Measurements from ENCODE around the gene U2AF2. TPM values are rescaled to one million over a fixed set of nuclear protein-coding genes. Genes with fewer than 3 reads are reported as not detected.

Gene U2AF2
- total and polyA plus RNA-seq, 2 experiments from 2014 or later, result 16.1 to 99.6 TPM

- Histone ChIP-seq H3K27me3 (no peaks in the 10 kb centered on the region), H4K20me1 (ENCODE audit: insufficient read depth, poor library complexity, severe bottlenecking) (no peaks in the 10 kb centered on the region), H3K36me3 (replicated peaks; ENCODE audit: insufficient read depth, low read depth) (no peaks in the 10 kb centered on the region), H2AFZ (peak overlapping the region; percentile 95), H3K4me2 (peak overlapping the region; percentile 92), H3K9me2 (replicated peaks; ENCODE audit: insufficient read depth) (no peaks in the 10 kb centered on the region), H3K27ac (peak overlapping the region; percentile 96), H3K9me3 (ENCODE audit: low read depth) (no peaks in the 10 kb centered on the region), H3K4me1 (ENCODE audit: insufficient read depth) (peaks cover 18% of the 10 kb centered on the region), H3K79me2 (peaks cover 46% of the 10 kb centered on the region), H3K4me3 (peak overlapping the region; percentile 99)
- DNase-seq (ENCODE audit: low spot score), result no peak
- no peak for TF ChIP-seq EZH2phosphoT487 (IDR thresholded peaks at IDR 0.05; ENCODE audit: low read depth, severe bottlenecking, unreplicated experiment)
- TF ChIP-seq, protein P1, sequence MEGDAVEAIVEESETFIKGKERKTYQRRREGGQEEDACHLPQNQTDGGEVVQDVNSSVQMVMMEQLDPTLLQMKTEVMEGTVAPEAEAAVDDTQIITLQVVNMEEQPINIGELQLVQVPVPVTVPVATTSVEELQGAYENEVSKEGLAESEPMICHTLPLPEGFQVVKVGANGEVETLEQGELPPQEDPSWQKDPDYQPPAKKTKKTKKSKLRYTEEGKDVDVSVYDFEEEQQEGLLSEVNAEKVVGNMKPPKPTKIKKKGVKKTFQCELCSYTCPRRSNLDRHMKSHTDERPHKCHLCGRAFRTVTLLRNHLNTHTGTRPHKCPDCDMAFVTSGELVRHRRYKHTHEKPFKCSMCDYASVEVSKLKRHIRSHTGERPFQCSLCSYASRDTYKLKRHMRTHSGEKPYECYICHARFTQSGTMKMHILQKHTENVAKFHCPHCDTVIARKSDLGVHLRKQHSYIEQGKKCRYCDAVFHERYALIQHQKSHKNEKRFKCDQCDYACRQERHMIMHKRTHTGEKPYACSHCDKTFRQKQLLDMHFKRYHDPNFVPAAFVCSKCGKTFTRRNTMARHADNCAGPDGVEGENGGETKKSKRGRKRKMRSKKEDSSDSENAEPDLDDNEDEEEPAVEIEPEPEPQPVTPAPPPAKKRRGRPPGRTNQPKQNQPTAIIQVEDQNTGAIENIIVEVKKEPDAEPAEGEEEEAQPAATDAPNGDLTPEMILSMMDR (IDR thresholded peaks at IDR 0.05; ENCODE audit: poor library complexity), result no peak
- no peak for TF ChIP-seq EZH2 (IDR thresholded peaks at IDR 0.05; ENCODE audit: borderline replicate concordance)
- 52% methylated on average over 24 of the region's 25 CpGs for WGBS (ENCODE audit: low lambda C conversion rate, missing lambda C conversion rate)
These were observed 6.1 kb upstream of the U2AF2 start for GRCh38 chr19:55648585-55649267.

GRCh38 chr19:55649268-55650125 is 5.3 kb upstream of the U2AF2 start:
- no peak overlapping the region for H2AFZ ChIP-seq
- 94% methylated on average over 16 of the region's 17 CpGs for WGBS (ENCODE audit: low lambda C conversion rate, missing lambda C conversion rate)
- H3K4me2 ChIP-seq, result peak overlapping the region; percentile 92
- H3K4me3 ChIP-seq, result no peak overlapping the region
- H3K27ac ChIP-seq, result no peak overlapping the region
- no peaks in the 10 kb centered on the region for H3K36me3 ChIP-seq (replicated peaks; ENCODE audit: insufficient read depth, low read depth)
- TF ChIP-seq, protein P1 (IDR thresholded peaks at IDR 0.05; ENCODE audit: poor library complexity), result no peak
- TF ChIP-seq EZH2phosphoT487 (IDR thresholded peaks at IDR 0.05; ENCODE audit: low read depth, severe bottlenecking, unreplicated experiment) (no peak), EZH2 (IDR thresholded peaks at IDR 0.05; ENCODE audit: borderline replicate concordance) (no peak)
- H3K4me1 ChIP-seq (ENCODE audit: insufficient read depth), result peaks cover 18% of the 10 kb centered on the region
- no peak for DNase-seq (ENCODE audit: low spot score)
- no peaks in the 10 kb centered on the region for H3K27me3 ChIP-seq
- peaks cover 38% of the 10 kb centered on the region for H3K79me2 ChIP-seq
- no peaks in the 10 kb centered on the region for H4K20me1 ChIP-seq (ENCODE audit: insufficient read depth, poor library complexity, severe bottlenecking)
- H3K9me2 ChIP-seq (replicated peaks; ENCODE audit: insufficient read depth), result no peaks in the 10 kb centered on the region
- H3K9me3 ChIP-seq (ENCODE audit: low read depth), result no peaks in the 10 kb centered on the region

GRCh38 chr19:55650126-55650557 is 4.7 kb upstream of the U2AF2 start:
- Histone ChIP-seq H4K20me1 (ENCODE audit: insufficient read depth, poor library complexity, severe bottlenecking) (no peaks in the 10 kb centered on the region), H2AFZ (no peak overlapping the region), H3K4me3 (no peak overlapping the region), H3K9me3 (ENCODE audit: low read depth) (no peaks in the 10 kb centered on the region), H3K4me1 (ENCODE audit: insufficient read depth) (peaks cover 18% of the 10 kb centered on the region), H3K9me2 (replicated peaks; ENCODE audit: insufficient read depth) (no peaks in the 10 kb centered on the region), H3K4me2 (no peak overlapping the region), H3K27ac (no peak overlapping the region), H3K27me3 (no peaks in the 10 kb centered on the region), H3K36me3 (replicated peaks; ENCODE audit: insufficient read depth, low read depth) (no peaks in the 10 kb centered on the region), H3K79me2 (peaks cover 33% of the 10 kb centered on the region)
- DNase-seq (ENCODE audit: low spot score), result no peak
- WGBS (ENCODE audit: low lambda C conversion rate, missing lambda C conversion rate), result 94% methylated on average over 4 of the region's 4 CpGs
- TF ChIP-seq EZH2 (IDR thresholded peaks at IDR 0.05; ENCODE audit: borderline replicate concordance), result no peak
- TF ChIP-seq EZH2phosphoT487 (IDR thresholded peaks at IDR 0.05; ENCODE audit: low read depth, severe bottlenecking, unreplicated experiment), result no peak
- TF ChIP-seq, protein P1 (IDR thresholded peaks at IDR 0.05; ENCODE audit: poor library complexity), result no peak

Data from hepatocyte (in vitro differentiated cells).